Measurements from ENCODE around the gene DAB1.
"Not testable (repeated sequence)": the region's sequence is repeated elsewhere in the genome, so short reads cannot be mapped to it uniquely, and the experiment has no call there.

The DAB1 gene

DNA sequence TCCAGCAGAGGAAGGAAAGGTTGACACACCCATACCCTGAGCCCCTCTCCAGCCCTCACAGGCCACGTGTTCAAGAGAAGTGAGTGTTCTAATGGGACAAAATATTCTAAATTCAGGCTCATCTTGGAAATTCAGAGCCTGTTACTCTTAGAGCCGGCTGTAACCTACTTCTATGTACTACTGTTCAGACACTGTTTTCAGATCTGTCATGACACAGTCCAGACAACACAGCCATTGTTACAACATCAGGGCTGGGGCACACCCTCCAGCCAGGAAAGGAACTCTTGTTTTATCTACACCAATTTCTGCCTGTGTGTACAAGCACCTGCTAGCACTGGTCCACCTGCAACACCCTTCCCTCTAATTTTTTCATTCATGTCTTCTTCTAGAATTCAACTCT lies 312.7 kb downstream of the DAB1 start:
- DNase-seq, result no peak

- DNase-seq, result no peak
These were observed 314.0 kb downstream of the DAB1 start for GRCh38 chr1:57109883-57110282.

DNA sequence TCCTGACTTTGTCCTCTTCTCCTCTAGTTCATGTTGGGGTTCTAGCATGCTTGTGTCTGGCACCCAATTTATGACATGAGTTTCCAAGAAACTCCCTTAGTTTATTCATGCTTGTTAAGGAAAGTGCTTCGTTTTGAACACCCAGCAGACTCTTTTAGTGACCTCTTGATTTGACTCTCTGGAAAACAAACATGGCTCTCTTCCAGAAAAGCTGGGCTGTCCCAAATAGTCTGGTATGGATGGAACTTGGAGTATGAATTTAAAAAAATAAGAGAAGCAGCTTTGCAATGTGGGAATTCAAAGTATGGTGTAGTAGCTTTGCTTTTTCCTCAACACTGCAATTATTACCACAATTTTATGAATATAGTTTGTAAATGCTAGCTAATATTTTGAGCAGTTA lies 314.6 kb downstream of the DAB1 start:
- no peak for DNase-seq

DNA sequence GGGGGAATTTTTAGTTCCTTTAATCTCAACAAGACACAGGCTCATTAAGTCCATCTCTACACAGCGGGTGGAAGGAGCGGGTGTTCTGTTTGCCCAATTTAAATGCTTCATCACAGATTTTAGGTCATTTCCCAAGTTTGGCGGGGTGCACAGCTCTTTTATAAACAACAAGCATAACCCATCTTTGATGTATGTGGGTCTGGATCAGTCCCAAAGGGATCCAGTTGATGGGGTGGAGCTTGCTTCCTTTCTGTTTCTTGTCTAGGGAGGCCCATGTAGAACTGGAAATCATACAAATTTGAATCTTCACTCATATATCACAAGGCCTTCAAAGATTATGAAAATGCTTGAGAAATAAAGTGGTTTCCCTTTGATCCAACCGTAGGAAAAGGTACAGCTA lies 317.6 kb downstream of the DAB1 start:
- DNase-seq, result no peak

DNA sequence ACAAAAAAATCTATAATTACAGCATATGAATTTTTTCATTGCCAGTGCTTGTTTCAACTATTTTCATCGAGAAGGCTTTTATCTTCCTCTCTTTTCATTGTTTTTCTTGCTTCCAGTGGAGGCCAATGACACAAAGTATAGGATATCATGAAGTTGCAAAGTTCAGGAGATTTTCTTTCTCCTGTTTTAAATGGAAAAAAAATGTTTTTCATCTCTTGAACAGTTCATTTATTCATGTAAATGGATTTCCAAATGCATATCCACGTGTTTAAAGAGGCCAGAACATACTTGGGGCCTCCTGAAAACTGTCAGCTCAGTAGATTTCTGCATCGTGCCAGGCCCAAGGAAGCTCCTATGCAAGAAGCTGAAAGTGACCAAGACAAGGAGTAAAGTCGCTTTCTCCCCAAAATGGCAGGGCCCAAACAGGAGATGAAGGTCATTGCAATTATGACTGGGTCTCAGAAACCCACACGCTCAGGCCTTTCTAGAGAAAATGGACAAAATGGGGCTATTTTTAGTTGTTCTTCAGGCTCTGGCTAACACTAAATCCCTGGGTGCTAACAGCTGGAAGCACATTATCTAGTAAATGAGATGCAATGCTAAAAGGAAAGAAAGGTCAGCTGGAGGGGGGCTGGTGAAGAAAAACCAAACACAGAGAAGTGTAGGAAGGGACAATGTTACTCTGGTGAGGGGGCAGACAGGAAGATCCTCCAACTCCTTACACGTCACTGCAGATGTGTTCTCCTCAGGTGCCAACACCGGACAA lies 321.1 kb downstream of the DAB1 start:
- no peak for DNase-seq

DNA sequence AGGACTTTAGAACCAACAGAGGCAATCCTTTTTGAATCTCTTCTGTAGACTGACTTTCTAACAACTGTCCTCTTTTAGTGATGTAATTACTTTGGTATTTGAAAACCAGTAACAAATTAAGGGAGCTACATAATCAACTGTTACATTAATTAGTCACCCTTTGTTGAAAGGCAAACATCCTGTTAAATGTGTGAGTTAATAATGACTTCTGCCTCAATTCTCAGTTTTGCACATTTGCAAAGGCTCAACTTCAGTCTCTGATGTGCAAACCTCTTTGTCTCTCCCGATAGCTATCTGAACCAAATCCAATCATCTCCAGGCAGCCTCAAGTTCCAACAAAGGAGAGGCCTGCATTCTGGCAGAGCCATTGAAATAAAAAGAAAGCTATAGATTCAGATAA lies 322.7 kb downstream of the DAB1 start:
- DNase-seq, result no peak

- DNase-seq, result no peak
These were observed 329.1 kb downstream of the DAB1 start for GRCh38 chr1:57094749-57095148.

GRCh38 chr1:57093122-57093521 lies 330.7 kb downstream of the DAB1 start:
- DNase-seq, result no peak

- no peak for DNase-seq
These were observed 332.2 kb downstream of the DAB1 start for GRCh38 chr1:57091642-57092041.

DNA sequence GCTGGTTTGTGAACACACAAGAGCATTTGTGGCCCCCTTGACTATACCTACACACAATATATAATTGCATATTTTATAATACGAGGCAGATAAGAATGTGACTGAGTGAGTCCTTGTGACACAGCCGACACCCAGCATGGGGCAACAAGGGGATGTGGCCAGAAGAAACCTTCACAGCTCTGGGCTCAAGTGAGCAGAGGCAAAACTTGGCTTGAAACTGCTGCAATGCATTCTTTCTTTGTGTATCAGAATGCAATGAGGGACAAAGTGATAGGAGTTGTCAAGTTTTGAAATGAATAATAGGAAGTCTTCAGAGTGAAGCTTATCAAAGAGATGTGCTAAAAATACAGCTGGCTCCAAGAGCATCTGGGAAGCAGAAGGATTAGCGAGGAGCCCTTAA lies 334.0 kb downstream of the DAB1 start:
- no peak for DNase-seq

GRCh38 chr1:57089221-57089620 lies 334.6 kb downstream of the DAB1 start:
- no peak for DNase-seq

- DNase-seq, result no peak
These were observed 335.2 kb downstream of the DAB1 start for GRCh38 chr1:57088653-57089052.

DNA sequence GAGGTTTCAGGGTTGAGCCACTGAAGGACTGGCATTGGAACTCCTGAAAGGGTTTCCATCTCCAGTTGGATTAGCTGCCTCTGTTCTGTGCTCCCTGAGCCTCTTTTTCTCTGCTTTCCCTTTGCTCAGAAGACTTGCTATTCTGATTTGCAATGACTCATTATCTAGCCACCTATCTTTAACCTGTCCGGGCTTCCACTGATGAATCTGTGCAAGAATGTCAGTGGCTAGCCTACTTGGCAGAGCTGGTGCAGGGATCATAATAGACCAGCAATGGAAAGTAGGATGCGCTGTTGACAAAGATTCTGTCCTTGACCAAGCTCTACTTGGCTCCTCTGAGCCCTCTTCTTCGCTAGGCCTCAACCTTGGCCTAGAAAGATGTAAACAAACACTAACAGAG lies 336.2 kb downstream of the DAB1 start:
- not testable (repeated sequence) for DNase-seq

GRCh38 chr1:57086154-57086553 lies 337.7 kb downstream of the DAB1 start:
- DNase-seq, result no peak

GRCh38 chr1:57084701-57085100 lies 339.2 kb downstream of the DAB1 start:
- no peak for DNase-seq

DNA sequence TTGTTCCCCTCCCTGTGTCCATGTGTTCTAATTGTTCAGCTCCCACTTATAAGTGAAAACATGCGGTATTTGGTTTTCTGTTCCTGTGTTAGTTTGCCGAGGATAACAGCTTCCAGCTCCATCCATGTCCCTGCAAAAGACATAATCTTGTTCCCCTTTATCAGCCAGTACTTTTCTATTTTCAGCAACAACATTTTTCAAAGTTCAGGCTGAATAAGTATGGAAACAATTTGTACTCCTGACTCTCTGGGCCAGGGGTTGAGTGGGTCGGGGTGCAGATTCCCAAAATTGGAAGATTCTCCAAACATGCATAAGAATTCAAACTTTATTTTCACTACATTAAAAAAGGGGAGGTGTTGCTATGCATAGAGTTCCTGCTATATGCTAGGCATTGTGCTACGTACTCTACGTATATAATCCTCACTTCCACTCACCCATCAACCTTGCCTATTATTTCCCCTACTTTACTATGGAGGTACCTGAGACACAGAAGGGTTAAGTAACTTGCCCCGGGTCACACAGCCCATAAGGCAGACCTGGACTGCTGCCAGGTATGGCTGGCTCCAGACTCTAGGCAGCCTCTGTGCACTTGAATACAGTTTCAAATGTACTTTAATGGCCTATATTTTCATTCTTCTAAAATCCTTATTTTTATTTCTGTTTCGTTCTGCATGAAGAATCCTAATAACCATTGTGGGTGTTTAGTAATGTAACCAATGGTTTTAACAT lies 341.0 kb downstream of the DAB1 start:
- no peak for DNase-seq

- no peak for DNase-seq
These were observed 344.3 kb downstream of the DAB1 start for GRCh38 chr1:57079454-57080157.

- DNase-seq, result no peak
These were observed 351.3 kb downstream of the DAB1 start for GRCh38 chr1:57072401-57073110.

GRCh38 chr1:57067863-57068262 lies 356.0 kb downstream of the DAB1 start:
- DNase-seq, result no peak

DNA sequence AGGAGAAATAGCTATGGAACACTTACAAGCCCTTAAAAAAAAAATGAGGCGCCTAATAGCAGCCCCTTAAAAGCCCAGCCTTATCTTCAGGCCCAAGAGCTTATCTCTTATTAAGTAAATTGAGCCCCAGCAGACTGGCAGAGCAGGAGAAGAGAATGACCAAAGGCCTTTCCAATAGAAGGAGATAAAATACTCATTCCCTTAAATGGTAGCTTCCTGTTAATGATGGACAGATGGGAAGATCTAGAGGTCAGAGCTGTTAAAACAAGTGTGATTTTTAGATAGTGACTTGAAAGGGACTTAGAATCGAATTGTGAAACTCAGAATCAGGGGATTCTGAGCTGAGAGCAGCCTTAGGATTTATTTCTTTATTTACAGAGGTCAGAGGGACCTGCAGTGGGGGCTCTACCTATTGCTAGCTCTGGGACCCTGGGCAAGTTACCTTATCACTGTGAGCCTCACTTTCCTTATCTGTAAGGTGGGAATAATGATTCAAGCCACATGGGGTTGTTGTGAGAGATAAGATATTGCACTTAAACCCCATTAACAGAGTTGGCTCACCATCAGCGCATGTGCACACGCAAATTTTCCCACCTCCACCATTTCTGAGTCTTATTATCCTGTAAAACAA lies 356.8 kb downstream of the DAB1 start:
- DNase-seq, result no peak

DNA sequence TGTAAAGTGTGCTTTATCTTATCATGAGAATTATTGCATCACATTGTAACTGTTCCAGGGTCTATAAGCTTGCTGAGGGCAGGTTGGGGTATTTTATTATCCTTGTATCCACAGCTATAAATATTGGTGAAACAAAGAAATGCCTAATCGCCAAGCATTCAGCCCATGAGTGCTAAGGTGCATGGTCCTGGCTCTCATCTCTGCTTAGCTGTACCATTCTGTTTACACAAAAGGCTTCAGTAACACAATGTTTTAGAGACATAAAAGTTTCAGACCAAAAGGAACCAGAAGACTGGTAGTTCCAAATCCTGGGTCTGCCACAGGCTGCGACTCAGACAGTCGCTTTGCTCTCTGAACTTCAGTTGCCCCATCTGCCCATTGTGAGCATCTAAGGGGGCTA lies 358.4 kb downstream of the DAB1 start:
- no peak for DNase-seq

- no peak for DNase-seq
These were observed 359.3 kb downstream of the DAB1 start for GRCh38 chr1:57064379-57065140.
